Activated CD4-positive, alpha-beta T cell treated with anti-CD3 and anti-CD28 coated beads, Interleukin-2, amount 50 U/mL, for 24 hours (primary cell): ENCODE data around the gene NDUFAF7.
"Not testable (repeated sequence)": the region's sequence is repeated elsewhere in the genome, so short reads cannot be mapped to it uniquely, and the experiment has no call there.

Experiments
- DNase-seq, 2 donors: peaks; one replicate each; pipeline ENCODE4 v3.0.0-alpha.2; 2020; ENCODE audit warnings: low read depth in 1 of 2, low spot score in 1 of 2

NDUFAF7 gene

DNA sequence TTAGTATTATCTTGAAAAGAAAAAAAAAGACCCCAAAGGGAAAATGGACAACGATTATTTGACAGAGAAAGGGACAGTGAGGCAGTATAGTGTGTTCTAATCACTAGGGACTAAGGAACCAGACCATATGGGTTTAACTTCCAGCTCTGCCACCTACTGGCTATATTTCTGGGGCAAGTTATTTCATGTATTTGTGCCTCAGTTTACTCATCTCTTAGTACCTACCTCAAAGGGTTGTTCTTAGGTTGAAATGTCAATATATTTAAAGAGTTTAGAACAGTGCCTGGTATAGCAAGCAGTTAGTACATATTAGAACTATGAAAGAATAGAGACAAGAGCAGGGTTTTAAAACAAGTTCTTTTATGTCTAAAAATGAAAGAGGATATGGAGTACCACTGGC, 50.5 kb downstream of the NDUFAF7 start:
- no peak for DNase-seq

DNA sequence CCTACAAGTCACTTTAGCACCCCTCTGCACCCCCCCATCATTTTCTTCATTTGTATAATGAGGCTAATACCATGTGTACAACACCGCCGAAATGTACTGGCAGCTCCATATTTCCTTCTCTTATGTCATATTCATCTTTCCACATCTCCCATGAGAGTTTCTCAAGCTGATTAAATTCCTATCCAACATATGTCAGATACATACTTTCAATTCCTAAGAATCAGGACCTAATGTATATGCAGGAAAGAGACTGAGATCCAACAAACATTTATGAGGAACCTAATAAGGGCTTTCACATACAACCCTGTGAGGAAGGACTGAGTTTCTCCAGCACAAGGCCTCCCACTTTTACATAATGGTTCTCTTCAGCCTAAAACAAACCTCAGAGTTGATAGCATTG, 51.3 kb downstream of the NDUFAF7 start:
- no peak for DNase-seq

DNA sequence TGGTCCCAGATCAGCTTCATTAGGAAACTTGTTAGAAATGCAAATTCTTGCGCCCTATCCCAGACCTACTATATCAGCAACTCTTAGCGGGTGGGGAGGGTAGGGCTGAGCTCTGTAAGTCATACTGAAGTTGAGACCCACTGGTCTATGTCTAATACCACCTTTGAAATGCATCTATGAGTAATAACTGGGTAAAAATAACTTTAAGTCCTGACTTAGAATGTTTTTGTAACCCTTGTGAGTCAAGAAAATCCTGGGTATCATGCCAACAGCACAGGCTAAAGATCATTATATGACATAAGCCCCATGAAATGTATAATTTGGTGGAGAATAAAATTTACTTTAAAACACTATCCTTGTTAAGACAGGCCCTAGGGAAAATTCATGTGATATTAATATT, 51.7 kb downstream of the NDUFAF7 start:
- no peak for DNase-seq

DNA sequence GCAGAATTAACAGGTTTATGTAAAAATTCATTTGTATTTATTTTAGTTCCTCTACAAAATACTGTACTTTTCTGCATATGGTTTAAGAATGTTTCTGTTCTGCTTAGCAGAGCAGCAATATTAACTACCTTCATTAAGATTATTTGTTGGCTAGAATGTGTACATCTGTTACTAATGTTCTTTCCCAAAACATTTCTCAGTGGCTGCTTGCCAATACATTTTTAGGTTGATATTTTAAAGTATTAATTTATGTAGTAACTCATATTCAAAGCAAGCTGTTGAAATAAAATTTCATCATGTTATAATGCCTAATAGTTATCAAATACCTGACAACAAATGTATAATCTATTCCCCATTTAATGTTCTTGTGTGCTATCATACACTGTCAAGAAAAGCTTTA, 52.9 kb downstream of the NDUFAF7 start:
- no peak for DNase-seq

DNA sequence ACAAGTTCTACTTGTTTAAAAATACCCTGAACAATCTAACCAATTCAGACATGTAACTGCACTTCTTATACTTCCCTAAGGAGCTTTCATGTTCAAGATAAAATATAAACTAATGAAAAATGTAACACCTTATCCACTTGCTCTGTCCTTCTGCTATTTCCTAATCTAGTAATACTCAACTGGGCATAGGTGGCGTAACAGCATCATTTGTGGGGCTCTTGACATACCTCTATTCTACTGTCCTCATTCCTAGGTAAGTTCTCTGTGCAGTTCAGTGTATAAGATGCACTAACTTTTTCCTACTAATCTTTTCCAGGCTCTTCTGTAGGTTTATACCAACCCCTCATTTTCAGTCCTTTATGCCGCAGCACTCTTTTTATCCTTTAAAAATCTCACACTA, 56.5 kb downstream of the NDUFAF7 start:
- DNase-seq = no peak

DNA sequence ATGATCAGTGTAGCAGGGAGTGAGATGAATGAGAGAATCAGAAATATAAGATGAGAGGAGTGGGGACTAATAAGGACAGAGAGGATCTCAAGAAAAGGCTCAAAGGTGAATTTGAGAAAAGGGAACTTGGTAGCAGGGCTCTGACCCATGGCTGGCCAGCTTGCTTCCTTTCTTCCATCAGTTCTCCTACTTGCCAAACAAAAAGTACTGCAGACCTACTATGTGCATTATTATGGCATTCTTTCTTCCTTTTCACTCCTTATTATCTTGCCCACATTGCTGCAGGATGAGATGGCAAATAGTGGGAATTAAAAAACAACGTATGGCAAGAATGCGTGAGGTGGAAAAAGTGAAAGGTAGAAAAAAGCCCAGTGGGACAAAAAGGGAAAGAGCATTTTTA, 60.2 kb downstream of the NDUFAF7 start:
- DNase-seq = no peak

DNA sequence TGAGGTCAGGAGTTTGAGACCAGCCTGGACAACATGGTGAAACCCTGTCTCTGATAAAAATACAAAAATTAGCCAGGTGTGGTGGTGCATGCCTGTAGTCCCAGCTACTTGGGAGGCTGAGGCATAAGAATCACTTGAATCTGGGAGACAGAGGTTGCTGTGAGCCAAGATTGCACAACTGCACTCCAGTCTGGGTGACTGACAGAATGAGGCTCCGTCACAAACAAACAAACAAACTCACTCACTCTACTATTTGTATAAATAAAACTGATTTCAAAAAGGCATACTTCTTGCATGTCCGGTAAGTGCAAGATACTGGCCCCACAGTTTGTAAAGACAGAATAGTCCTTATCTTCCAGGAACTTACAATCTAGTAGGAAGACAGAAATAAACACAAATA, 63.4 kb downstream of the NDUFAF7 start:
- not testable (repeated sequence) for DNase-seq

DNA sequence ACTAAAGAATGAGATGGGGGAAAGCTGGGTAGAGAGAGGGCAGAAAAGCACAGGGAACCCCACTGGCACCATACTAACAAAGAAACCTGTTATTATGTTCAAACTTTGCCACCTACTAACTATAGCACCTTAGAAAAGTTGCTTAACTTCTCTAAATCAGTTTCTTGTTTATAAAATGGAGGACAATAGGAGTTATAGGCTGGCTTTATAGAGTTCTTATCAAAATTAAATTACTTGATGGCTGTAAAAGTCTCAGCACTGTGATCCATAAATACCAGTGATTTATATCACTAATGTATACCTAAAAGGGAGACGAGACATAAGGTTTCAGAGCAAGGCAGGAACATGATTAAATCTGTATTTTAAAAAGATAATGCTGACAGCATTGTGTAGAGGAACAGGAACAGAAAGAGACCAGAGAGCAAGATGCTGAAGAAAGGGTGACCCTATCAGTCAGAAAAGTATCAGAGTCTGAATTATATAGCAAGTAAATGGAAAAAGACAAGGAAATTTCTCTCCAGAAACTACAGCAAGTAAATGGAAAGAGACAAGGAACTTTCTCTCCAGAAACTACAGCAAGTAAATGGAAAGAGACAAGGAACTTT, 64.1 kb downstream of the NDUFAF7 start:
- no peak for DNase-seq

DNA sequence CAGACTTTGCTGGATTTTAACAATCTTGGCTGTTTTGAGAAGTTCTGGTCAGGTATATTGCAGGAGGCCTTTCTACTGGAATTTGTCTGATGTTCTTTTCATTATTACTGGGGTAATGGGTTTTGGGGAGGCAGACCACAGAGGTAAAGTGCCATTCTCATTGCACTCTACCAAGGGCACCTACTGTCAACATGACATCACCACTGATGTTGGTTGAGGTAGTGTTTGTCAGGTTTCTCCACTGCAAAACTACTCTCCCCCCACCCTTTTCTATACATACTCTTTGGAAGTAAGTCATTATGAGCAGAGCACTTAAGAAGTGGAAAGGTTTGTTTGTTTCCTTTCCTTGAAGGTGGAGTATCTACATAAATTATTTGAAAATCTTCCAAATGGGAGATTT, 66.2 kb downstream of the NDUFAF7 start:
- no peak for DNase-seq
